ENCODE results near the gene FGF3. TPM values are rescaled to one million over a fixed set of nuclear protein-coding genes. Genes with fewer than 3 reads are reported as not detected.

Gene FGF3
- polyA plus RNA-seq, 3 donors, result not detected

DNA sequence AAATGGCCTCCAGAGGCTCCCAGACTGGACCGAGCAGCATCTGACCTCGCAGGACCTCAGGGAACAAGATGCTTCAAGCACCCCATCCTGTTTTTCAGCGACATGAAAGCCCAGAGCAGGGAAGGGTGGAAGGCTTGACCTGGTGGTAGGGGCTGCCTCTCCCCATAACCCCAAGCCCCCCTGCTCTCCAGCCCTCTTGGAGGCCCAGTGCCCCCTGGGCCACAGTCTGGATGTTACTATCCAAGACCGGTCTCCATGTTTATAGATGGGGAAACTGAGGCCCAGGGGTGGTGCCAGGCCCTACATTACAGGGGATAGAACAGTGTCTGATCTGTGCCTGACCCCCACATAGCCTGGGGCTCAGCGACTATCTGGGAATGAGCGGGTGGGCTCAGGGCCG lies 7.0 kb downstream of the FGF3 start:
- no peak for DNase-seq (ENCODE audit: extremely low read depth in 1 of 11, low read depth in 9 of 11, low spot score in 4 of 11)

DNA sequence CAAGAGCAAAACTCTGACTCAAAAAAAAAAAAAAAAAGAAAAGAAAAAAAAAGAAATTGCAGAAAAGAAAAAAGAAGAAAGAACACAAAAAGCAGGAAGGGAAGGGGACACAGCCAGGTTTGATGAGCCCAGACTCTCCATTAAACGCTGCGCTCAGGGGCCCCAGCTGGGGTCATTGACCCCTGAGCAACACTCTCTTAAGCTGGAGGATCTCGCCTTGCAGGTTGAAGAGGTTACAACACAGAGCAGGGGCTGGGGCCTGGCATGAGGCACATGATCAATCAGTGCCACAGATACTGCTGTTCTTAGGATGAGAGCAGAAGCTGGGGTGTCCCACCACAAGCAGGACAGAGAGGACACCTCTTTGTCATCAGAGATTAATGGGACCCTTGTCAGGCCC lies 7.8 kb downstream of the FGF3 start:
- DNase-seq (ENCODE audit: extremely low read depth in 1 of 11, low read depth in 9 of 11, low spot score in 4 of 11), result no peak

DNA sequence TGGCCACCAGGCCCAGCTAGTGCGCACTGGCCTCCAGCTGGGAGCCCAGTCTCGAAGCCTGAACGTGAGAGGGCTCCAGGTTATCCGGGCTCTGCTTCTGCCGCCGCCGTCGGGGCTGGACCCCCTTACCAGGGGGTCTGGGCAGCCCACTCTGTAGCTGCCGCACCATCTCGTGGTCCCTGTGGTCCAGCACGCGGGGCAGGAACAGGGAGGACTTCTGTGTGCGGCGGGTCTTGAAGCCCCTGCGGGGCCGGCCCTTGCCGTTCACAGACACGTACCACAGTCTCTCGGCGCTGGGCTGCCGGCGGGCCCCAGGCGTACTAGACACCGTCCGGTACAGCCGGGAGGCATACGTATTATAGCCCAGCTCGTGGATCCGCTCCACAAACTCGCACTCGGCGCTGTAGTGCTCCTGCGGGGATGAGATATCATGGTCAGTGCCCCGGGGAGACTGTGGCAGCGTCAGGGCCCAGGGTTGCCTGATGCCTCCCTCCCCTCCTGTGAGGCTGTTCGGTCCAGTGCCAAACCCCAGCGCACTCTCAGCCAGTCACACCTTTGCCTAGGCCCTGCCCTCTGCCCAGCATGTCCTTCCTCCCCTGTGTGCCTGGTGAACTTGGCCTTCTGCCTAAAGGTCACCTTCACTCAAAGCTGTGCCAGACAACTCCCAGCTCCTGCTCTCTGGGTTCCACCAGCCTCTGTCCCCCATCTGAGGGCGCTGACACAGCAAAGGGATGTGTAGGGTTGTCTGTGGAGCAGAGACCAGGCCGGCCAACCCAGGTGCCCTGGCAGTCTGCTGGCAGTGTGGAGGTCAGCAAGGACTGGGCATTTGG lies 8.7 kb downstream of the FGF3 start:
- no peak for DNase-seq (ENCODE audit: extremely low read depth in 1 of 11, low read depth in 9 of 11, low spot score in 4 of 11)

DNA sequence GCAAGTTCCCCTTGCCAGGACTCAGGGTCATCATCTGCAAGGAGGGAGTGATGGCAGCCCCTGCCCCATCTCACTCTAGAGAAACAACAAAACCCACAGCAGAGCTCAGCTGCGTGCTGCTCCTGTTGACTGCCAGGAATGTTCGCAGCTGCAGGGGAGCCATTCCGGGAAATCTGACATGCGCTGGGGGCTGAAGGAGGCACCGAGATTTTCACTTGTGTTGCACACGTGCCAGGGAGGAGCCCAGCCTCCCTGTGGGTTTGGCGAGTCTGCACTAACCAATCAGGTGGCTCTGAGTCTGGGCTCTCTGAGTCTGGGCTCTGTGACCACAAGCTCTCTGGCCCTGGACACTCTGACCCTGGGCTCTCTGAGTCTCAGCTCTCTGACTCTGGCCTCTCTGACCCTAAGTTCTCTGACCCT lies 10.5 kb downstream of the FGF3 start:
- no peak for DNase-seq (ENCODE audit: extremely low read depth in 1 of 11, low read depth in 9 of 11, low spot score in 4 of 11)

DNA sequence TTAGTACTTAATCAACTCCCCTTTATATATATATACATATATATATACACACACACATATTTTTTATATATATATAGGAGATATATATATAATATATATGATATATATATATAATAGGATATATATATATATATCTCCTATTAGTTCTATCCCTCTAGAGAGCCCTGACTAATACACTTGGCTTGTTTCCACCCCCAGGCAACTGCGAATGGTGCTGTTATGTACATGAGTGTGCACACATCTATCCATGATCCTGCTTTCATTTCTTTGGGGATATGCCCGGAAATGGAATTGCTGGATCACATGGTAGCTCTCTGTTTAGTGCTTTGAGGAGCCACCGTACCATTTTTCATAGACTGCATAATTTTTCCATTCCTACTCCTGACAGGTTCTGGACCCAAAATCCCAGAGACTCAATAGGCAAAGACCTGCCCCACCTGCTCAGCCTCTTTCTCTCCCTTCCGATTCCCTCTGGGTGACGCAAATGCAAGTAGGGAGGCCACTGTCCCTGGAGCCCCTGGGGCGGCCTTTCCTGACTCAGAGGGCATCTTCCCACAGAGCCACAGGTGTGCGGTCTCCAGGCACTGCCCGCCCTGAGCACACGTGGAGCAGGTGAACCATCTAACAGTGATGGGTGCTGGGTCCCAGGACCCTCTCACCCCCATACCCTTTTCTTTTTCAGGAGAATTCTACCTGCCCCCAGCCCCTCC lies 12.0 kb downstream of the FGF3 start:
- DNase-seq (ENCODE audit: extremely low read depth in 1 of 11, low read depth in 9 of 11, low spot score in 4 of 11), result no peak

DNA sequence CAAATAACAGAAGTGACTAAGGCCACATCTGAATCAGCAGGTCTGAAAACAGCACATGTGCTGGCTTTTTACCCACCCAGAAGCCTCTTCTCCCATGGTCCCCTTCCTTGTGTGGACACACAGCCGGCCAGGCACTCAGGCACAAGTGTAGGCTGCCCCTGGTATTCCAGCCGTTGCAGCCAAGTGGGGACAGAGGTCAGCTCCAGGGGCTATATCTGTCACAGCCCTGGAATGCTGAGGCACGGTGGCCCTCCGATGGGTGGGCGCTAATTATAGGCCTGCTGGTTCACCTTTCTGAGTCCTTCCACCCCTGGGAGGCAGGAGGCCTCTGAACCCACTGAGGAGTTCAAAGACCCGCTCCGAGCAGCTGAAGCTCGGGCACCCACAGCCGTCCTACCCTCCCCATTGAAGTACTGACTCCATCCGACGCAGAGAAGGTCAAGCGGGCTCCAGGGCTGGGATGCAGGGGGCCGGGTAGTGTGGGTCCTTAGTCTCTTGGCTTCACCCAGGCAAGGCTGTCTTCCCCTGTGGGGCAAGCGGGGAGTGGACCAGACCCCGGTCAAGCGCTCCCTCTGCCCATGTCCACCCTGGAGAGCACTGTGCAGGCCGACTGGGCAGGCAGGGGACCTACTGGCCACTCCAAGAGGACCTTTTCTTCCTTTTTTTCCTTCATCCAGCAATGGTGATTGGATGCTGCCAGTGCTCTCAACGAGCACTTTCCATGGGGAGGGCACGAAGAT lies 14.3 kb downstream of the FGF3 start:
- DNase-seq (ENCODE audit: extremely low read depth in 1 of 11, low read depth in 9 of 11, low spot score in 4 of 11), result no peak

DNA sequence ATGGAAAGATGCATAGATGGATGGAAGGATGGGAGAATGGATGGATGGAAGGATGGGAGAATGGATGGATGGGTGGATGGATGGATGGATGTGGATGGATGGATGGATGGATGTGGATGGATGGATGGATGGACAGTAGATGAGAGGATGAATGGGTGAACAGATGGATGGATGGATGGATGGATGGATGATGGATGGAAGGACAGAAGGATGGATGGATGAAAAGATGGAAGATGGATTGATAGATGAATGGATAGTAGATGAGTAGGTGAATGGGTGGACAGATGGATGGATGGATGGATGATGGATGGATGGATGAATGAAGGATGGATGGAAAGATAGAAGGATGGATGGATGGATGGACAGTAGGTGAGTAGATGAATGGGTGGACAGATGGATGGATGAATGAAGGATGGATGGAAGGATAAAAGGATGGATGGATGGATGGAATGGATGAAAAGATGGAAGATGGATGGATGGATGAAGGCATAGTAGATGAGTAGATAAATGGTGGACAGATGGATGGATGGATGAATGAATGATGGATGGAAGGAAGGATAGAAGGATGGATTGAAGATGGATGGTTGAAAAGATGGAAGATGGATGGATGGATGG lies 15.5 kb downstream of the FGF3 start:
- no peak for DNase-seq (ENCODE audit: extremely low read depth in 1 of 11, low read depth in 9 of 11, low spot score in 4 of 11)

DNA sequence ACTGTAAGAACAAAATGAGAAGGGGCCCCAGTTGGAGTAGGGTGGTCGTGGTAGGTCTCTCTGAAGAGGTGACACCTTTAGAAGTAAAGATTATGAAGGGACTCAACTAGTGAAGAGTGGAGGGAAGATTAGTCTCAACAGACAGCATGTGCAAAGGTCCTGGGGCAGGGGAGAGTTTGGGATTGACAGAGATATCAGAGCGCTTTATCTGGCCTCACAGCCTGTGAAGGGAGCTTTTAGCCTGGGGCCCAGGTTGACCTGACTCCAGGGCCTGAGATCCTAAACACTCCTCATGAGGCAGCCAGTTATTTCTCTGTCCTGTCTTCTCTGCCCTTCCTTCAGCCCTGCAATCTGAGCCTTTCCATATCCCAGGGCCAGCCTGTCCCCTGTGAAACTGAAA lies 16.2 kb downstream of the FGF3 start:
- DNase-seq (ENCODE audit: extremely low read depth in 1 of 11, low read depth in 9 of 11, low spot score in 4 of 11), result no peak

DNA sequence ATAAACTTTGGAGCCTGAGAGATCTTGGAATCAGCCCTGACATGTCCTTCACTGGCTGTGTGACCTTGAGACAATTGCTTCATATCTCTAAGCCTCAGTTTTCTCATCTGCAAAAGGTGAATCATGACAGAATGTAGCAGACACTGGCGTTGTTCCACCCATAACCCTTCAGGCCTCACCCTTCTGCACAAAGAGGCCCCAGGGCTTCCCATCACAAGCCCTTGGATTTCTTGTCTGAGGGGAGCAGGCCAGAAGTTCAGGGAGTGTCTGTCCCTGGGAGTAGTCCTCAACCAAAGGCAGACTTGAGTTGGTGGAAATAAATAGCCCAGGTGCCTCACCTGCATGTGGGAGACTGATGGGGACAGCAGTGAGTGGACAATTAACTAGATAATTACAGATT lies 16.6 kb downstream of the FGF3 start:
- no peak for DNase-seq (ENCODE audit: extremely low read depth in 1 of 11, low read depth in 9 of 11, low spot score in 4 of 11)

DNA sequence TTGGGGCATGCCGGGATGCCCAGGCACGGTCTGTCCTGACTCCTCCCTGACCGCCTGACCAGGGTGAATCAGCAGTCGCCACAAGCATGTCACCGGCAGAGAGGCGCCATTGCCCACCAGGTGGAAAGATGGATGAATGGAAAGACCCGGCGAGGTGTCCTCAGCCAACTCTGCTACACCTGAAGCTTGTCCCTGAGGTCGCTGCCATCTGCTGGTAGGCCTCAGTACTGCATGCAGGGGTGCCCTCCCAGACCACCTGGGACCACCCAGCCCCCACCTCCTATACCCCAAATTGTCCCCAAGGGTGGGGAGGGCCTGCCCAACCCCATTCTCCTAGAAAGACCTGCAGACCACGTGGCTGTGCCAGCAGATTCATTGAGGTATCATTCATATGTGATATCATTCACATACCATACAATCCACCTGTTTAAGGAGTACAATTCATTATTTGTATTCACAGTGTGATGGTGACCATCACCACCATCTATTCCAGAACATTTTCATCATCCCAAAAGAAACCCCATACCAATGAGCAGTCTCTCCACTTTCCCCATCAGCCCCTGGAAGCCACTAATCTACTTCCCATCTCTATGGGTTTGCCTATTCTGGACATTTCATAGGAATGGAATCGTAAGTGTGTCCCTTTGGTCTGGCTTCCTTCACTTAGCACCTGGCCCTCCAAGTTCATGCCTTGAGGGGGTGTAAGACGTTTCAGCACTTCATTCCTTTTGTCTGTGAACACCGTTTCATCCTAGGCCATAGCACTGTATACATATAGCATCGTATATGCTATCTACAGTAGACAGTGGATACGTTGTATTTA lies 17.5 kb downstream of the FGF3 start:
- DNase-seq (ENCODE audit: extremely low read depth in 1 of 11, low read depth in 9 of 11, low spot score in 4 of 11), result peak in 3 of 11 donors; percentile 12 to 25 (median 18)

DNA sequence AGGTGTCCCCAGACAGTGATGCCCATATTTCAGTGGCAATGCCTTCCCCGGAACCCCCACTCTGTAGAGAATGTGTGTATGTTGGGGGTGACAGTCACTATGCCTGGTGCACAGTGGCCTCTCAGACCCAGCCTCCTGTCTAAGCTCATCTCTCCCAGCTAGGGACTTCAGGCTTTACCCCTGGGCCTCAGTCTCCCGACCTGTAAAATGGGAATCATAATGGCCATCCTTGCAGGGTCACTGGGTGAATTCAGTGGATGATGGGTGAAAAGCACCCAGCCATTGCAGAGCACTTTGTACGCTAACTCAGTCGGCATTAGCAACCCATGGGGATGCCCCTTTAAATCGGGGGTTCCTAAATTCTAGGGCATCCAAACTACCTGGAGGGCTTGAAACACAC lies 18.9 kb downstream of the FGF3 start:
- DNase-seq (ENCODE audit: extremely low read depth in 1 of 11, low read depth in 9 of 11, low spot score in 4 of 11), result no peak

DNA sequence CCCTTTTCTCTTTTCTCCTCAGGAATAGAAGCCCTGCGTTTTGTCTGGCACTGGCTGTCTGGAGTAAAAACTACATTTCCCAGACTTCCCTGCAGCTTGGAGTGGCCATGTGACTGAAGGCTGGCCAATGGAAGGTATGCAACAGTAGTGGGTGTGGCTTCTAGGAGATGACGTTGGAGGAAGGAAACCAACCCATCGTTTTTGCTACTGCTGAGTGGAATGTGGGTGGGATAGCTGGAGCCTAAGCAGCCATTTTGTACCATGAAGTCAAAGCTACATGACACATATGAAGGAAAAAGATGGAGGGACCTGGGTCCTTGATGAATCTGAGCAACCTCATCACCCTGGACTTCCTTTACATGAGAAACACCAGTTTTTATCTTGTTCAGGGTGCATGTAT lies 19.6 kb downstream of the FGF3 start:
- no peak for DNase-seq (ENCODE audit: extremely low read depth in 1 of 11, low read depth in 9 of 11, low spot score in 4 of 11)

DNA sequence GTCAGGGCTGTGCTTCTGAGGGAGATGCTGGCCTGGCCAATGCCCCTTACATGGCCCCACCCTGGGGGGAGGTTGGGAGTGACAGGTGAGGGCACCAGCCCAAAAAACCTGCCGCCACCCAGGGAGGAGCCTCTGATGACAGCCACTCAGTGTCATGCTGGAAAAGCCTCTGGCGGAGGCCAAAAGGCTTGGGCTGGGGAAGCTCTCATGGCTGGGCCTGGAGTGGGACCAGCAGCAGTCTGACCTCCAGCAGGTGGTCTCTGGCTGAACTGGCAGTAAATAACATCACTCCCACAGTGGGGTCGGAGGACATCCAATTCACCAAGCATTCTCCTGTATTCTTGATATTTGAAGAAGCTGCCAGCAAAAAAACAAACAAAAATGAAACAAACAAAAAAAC lies 20.1 kb downstream of the FGF3 start:
- no peak for DNase-seq (ENCODE audit: extremely low read depth in 1 of 11, low read depth in 9 of 11, low spot score in 4 of 11)

DNA sequence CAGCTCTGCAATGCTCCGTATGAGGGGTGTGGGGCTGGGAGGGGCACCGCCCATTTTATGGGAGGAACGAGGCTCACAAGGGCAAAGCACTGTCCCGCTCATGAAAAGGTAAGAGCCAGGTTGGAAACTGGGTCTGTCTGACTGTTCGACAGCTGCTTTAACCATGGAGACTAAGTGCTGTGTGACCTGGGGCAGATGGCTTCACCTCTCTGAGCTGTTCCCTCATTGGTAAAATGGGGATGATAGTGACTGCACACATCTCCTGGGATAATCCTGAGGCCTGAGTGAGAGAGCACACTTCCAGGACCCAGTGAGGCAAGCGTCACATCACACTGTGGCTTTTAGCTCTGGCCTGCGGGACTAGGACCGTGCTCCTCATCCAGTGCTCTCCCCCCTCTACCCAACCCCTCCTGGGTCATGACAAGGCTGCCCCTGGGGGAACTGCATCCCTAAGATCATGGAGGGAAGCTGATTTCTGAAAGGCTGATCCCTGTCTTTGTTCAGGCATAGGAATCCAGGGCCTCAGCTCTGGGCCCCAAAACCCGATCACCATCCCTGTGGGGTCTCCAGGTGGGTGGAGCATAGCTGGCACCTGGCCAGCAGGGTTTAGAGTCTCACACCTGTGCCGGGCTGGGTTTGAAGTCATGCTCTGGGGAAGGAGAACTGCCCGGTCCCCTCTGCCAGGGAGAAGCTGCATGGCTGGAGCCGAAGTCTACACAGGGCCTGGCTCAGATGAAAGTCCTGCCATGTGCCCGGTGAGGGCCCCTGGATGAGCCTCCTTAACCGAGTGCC lies 21.3 kb downstream of the FGF3 start:
- DNase-seq (ENCODE audit: extremely low read depth in 1 of 11, low read depth in 9 of 11, low spot score in 4 of 11), result no peak

DNA sequence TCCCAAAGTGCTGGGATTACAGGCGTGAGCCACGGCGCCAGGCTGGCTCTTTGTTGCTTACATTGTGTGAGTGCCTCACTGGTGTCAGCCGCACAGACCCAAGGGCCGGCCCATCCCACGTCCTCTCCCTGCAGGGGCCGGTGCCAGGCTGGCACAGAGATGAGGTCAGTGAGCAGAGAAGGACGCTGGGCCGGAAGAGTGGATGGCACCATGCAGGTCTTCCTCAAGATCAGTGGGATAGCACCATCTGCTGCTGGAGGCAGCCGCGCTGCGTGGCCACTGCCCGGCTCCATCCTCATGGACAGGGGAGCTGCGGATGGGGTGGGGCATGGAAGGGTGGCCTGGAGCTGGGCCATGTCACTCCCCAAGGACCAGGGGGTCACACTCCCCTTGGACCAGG lies 22.1 kb downstream of the FGF3 start:
- no peak for DNase-seq (ENCODE audit: extremely low read depth in 1 of 11, low read depth in 9 of 11, low spot score in 4 of 11)

DNA sequence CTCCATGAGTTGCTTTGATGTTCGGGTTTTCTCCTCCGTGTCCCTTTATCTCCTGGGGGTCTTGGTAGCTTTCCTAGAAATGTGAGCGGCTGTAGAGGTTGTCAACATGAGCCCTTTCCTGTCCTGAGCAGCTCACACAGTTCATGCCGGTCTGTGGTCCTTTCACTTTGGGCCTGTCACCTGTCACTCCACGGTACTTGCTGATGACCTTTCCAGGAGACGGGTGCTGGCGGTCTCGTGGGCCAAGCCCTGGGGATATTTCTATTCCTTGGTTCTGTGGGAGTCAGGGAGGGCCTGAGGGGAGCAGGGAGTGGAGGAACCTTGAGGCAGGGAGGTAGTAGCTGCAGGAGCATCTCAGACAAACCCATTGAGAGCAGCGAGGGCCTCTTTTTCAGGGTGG lies 23.2 kb downstream of the FGF3 start:
- DNase-seq (ENCODE audit: extremely low read depth in 1 of 11, low read depth in 9 of 11, low spot score in 4 of 11), result no peak

DNA sequence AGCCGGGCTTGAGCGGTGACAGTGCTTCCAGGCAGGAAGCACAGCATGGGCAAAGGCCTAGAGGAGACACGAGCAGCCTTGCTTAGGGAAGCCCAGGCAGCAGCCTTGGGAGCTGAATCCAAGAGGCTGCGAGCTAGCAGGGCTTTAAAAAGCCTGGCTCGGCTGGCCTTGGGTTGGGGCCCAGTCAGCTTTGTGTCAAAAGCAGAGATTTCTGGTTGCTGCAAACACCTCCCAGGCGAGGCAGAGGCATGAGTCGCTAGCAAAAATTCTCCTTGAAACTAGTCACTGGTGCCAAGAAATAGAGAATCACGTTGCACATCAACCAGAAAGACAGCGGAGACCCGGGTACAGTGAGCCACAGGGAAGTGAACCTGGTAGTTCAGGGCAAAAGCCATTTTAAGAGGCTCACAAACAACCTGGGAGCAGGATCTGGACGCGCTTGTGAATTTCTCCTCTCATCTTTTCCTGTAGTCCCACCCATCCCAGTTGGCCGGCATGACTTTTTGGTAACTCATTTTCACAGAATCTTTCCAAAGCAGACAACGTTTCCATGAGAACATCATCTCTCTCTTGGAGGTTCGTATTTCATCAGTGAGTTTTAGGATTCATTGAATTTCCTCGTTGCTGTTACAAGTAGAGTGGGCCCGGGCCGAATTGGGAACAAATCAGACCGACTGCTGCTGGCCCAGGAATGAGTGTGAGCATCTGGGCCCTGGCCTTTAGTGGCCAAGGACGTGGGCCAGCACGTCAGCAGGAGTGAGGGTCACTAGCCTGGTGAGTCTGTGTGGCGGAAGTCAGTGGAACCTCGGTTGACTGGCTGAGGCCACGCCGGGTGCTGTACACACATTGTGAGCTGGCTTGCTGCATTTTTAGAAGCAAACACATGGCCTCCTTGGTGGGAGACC lies 27.7 kb downstream of the FGF3 start:
- no peak for DNase-seq (ENCODE audit: extremely low read depth in 1 of 11, low read depth in 9 of 11, low spot score in 4 of 11)

All from renal cortex interstitium (tissue), 11 donors.